PC-3 (cell line): ENCODE measurements around the gene PTDSS2.

Source experiments
- EZH2 ChIP-seq: fragments of 300-600 bp; sonication (generic); IDR thresholded peaks from one replicate; pipeline ENCODE4 v1.6.1; 2017; ENCODE audit warnings: antibody characterized with exemption, mild to moderate bottlenecking, low read length; ENCODE audit not compliant: unreplicated experiment
- EZH2phosphoT487 ChIP-seq: fragments of 300-600 bp; sonication (generic); IDR thresholded peaks from 2 replicates; pipeline ENCODE4 v1.6.1; 2018; ENCODE audit warnings: mild to moderate bottlenecking, antibody characterized with exemption, low read length, borderline replicate concordance
- TF ChIP-seq, protein P1 (sequence below): fragments of 300-600 bp; sonication (generic); conservative IDR thresholded peaks from 2 replicates; pipeline ENCODE4 v1.5.1; 2017; ENCODE audit warnings: antibody characterized with exemption, low read depth, mild to moderate bottlenecking, low read length

DNA sequence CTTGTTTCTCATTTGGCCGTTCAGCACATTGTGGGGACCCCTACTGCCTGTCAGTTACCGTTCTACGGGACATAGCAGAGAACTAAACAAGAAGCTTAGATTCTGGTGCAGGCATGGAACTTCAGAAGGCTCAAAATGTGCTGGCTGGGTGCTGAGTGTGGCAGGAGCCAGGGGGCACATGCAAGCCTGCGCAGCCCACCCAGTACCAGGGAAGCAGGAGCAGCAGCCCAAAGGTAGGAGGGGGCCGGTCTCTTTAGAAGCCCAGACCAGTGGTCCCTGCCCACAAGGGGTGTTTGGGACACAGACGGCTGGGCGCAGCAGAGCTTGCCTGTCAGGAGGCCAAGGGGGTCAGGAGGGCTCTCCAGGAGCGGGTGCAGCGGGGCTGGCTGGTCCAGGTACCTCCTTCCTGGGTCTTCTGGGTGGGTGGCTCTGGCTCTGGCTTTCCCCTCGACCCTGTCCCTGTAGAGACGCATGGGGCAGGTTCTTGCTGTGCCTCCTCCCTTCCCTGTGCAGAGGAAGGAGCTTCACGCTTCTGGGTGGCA lies 2.2 kb downstream of the PTDSS2 start:
- TF ChIP-seq, protein P1, sequence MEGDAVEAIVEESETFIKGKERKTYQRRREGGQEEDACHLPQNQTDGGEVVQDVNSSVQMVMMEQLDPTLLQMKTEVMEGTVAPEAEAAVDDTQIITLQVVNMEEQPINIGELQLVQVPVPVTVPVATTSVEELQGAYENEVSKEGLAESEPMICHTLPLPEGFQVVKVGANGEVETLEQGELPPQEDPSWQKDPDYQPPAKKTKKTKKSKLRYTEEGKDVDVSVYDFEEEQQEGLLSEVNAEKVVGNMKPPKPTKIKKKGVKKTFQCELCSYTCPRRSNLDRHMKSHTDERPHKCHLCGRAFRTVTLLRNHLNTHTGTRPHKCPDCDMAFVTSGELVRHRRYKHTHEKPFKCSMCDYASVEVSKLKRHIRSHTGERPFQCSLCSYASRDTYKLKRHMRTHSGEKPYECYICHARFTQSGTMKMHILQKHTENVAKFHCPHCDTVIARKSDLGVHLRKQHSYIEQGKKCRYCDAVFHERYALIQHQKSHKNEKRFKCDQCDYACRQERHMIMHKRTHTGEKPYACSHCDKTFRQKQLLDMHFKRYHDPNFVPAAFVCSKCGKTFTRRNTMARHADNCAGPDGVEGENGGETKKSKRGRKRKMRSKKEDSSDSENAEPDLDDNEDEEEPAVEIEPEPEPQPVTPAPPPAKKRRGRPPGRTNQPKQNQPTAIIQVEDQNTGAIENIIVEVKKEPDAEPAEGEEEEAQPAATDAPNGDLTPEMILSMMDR = no peak
- no peak for TF ChIP-seq EZH2phosphoT487
- TF ChIP-seq EZH2 = no peak
